ENCODE results near the gene SLC16A1.

- TF ChIP-seq NR2F2 (IDR thresholded peaks at IDR 0.05), result no peak
- TF ChIP-seq GABPA (IDR thresholded peaks at IDR 0.05 in 1 of 2, conservative IDR thresholded peaks at IDR 0.05 in 1 of 2), result no peak
- no peak for TF ChIP-seq CTCF (IDR thresholded peaks at IDR 0.05; ENCODE audit: low read depth, low read length, missing input control)
- TF ChIP-seq REST (IDR thresholded peaks at IDR 0.05), result no peak
- TF ChIP-seq YY1 (IDR thresholded peaks at IDR 0.05), result no peak
- TF ChIP-seq RAD21 (IDR thresholded peaks at IDR 0.05), result no peak
Measured at GRCh38 chr1:112869895-112870294, 86.1 kb downstream of the SLC16A1 start.
